ENCODE data around the gene HSF4.

HSF4 gene

GRCh38 chr16:67201411-67202345 lies 37.1 kb downstream of the HSF4 start:
- DNase-seq (ENCODE audit: low read depth) = no peak

GRCh38 chr16:67202426-67202825 lies 37.9 kb downstream of the HSF4 start:
- no peak for DNase-seq (ENCODE audit: low read depth)

- no peak for DNase-seq (ENCODE audit: low read depth)
These were observed 38.5 kb downstream of the HSF4 start for GRCh38 chr16:67202956-67203493.

DNA sequence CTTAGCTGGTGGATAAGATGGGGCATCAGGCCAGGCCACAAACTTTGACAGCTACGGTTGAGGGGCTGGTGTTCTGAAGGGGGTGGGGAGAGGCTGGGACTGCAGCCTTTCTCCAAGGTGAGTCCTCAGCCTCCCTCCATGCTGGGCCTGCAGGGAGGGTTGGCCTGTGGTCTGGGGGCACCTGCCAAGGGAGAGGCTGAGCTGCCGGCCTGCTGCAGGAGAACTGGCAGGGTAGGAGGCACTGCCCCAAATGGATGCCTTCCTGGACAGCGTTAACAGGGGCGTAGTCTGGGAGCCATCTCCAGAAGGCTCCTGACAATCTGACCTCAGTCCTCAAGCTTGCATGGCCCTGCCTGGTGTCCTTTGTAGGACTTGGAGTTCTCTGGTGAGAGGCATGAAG lies 39.5 kb downstream of the HSF4 start:
- no peak for DNase-seq (ENCODE audit: low read depth)

- DNase-seq (ENCODE audit: low read depth) = no peak
These were observed 41.7 kb downstream of the HSF4 start for GRCh38 chr16:67206129-67206837.

DNA sequence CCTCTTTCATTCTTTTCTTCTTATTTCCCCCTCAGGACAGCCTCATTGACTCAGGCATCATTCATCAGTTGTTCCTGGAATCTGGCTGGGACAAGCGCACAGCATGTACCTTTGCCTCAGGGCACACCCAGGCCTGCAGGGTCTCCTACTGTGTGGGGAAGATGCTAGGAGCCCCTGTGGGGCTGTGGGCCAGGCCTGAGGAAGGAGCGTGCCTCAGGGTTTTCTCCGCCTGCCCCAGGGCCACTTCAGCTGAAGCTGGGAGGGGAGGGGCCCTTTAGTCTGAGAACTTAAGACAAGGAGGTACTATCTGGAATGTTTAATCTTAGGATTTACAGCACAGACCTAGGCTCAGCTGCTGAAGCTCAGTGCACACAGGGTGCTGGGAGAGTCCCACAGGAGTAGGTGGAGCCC lies 42.3 kb downstream of the HSF4 start:
- no peak for DNase-seq (ENCODE audit: low read depth)

- DNase-seq (ENCODE audit: low read depth) = no peak
These were observed 42.9 kb downstream of the HSF4 start for GRCh38 chr16:67207249-67208091.

DNA sequence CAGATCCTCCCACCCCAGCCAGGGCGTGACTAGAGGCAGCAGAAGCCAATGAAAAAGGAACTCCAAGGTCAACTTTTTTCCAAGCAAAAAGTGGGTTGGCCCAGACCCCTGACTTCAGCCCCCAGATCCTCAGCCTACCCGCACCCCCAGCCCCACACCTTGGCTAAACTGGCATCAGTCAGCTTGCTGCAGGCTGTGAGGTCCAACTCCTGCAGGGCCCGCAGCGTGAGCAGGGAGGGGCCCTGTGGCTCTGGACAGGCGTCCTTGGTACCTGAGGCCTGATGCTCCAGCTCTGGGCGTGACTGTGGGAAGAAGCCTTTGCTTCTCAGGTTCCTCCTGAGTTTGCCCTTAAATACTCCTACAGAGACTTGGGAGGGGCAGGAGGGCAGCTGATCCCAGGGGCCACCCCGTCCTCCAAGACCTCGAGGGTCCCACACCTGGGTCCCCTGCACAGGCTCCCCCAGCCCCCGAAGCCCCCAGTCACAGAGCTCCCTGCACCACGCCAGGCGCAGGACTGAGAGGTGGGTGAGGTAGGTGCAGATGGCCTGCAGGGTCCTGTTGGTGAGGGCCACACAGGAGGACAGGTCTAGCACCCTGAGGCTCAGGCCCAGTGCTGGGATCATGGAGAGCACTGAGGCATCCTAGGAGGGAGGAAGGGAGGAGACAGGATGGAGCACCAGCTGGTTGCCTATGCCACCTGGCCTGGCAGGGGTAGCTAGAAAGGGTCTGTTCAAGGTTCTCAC lies 43.8 kb downstream of the HSF4 start:
- DNase-seq (ENCODE audit: low read depth) = no peak

- DNase-seq (ENCODE audit: low read depth) = no peak
These were observed 45.0 kb downstream of the HSF4 start for GRCh38 chr16:67209565-67209964.

GRCh38 chr16:67210069-67210937 lies 45.8 kb downstream of the HSF4 start:
- DNase-seq (ENCODE audit: low read depth) = no peak

- no peak for DNase-seq (ENCODE audit: low read depth)
These were observed 47.1 kb downstream of the HSF4 start for GRCh38 chr16:67211674-67212073.

- DNase-seq (ENCODE audit: low read depth) = no peak
These were observed 48.2 kb downstream of the HSF4 start for GRCh38 chr16:67212766-67213165.

DNA sequence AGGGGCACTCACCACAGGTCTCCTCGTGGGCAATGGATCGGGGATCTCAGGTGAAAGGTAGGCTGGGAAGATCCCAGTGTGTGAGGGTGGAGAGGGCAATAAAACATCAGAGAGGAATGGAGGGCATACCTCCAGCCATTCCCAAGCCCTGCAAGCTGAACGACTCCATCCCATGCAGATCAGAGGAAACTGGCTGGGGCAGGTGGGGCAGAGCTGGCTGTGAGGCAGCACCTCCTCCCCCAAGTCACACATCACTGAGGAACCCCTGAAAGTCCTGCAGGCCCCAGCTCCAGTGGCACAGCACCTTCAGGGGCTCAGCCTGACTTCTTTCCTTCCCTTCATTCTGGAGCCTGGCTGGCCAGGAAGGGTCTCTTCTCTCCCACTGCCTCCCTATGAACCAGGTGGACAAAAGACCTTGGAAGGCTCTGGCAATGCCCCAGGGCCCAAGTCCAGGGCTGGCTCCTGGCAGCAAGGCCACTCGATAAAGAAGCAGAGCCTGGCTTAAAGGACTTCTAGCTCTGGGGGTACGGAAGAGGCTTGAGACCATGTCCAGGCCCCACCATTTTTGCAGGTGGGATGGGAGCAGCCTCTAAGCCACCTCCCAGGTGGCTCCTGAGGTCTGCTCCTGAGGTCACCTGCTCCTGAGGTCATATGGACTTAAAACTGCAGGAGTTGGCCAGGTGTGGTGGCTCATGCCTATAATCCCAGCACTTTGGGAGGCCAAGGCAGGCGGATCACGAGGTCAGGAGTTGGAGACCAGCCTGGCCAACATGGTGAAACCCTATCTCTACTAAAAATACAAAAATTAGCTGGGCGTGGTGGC lies 48.9 kb downstream of the HSF4 start:
- DNase-seq (ENCODE audit: low read depth) = no peak

DNA sequence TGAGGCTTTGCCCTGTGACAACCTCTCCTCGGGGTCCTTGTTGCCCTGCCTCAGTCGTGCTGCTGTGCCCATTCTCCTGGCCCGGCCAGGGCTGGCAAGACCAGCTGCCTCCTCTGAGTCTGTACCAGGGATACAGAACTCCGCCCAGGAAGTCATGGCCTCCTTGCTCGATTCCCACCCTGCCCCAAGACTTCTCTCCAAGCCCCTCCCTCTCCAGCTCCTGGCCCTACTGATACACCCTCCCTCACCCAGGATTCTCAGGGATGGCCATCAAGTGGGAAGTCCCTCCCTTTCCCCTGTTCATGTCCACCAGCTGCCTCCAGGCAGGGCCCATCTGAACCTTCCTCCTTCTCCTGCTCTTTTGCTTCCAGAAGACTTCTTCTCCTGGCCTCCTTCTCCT lies 51.2 kb downstream of the HSF4 start:
- no peak for DNase-seq (ENCODE audit: low read depth)

- DNase-seq (ENCODE audit: low read depth) = no peak
These were observed 52.3 kb downstream of the HSF4 start for GRCh38 chr16:67216612-67217490.
